Ectodermal cell (in vitro differentiated cells): ENCODE data around the gene IP6K3.

Experiments used
- H3K27ac ChIP-seq: 2 replicates; pipeline ENCODE4 v1.7.0; 2013; ENCODE audit warnings: mild to moderate bottlenecking, low read depth, low read length; ENCODE audit not compliant: insufficient read depth, poor library complexity, severe bottlenecking
- H3K27me3 ChIP-seq: 2 replicates; pipeline ENCODE4 v1.7.0; 2013; ENCODE audit warnings: mild to moderate bottlenecking, low read length; ENCODE audit not compliant: insufficient read depth, control insufficient read depth, poor library complexity, severe bottlenecking
- H3K36me3 ChIP-seq: one replicate; pipeline ENCODE4 v1.7.0; 2013; ENCODE audit warnings: low read length; ENCODE audit not compliant: control insufficient read depth, insufficient read depth
- H3K4me1 ChIP-seq: one replicate; pipeline ENCODE4 v1.7.0; 2013; ENCODE audit warnings: low read length; ENCODE audit not compliant: control insufficient read depth, insufficient read depth
- H3K4me3 ChIP-seq: 2 replicates; pipeline ENCODE4 v1.7.0; 2013; ENCODE audit warnings: low read depth, low read length, control low read depth; ENCODE audit not compliant: insufficient read depth
- H3K9me3 ChIP-seq: 2 replicates; pipeline ENCODE4 v1.7.0; 2013; ENCODE audit warnings: mild to moderate bottlenecking, low read length, moderate library complexity; ENCODE audit not compliant: control insufficient read depth
- WGBS, 2 experiments: methylation state at CpG; one replicate each; pipeline ENCODE4 v1.1.7; 2013; ENCODE audit warnings: missing lambda C conversion rate in 2 of 2; 5-methylcytosine and 5-hydroxymethylcytosine counted together

The IP6K3 gene

DNA sequence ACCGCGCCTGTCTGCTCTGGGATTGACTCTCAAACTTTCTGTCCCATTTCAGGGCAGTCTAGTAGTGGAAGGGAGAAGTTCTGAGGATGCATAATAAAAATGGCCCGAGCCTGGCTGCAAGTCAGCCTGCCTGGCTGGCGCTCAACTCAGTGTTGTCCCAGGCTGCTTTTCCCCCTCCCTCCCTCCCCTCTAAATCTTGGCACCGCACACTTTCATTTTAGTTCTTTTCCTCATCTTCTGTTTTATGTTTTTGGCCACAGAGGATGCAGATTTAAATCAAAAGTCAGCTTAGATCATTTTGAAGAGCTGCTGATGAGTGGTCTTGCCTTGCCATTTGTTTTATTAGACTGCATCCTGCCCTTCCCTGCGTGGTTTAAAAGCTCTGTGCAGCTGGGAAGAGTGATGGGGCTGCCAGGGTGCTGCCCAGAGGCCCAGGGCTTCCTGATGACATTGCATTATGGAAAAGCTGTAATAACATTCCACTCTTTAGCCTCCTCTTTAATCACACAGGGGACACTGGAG is 28.7 kb downstream of the IP6K3 start:
- Histone ChIP-seq H3K27me3 (no peaks in the 10 kb centered on the region), H3K27ac (no peak overlapping the region), H3K36me3 (no peaks in the 10 kb centered on the region), H3K4me3 (no peak overlapping the region), H3K4me1 (peaks cover 5% of the 10 kb centered on the region), H3K9me3 (no peaks in the 10 kb centered on the region)
- WGBS, 2 experiments, result 91 to 93% methylated on average over 6 of the region's 6 CpGs

DNA sequence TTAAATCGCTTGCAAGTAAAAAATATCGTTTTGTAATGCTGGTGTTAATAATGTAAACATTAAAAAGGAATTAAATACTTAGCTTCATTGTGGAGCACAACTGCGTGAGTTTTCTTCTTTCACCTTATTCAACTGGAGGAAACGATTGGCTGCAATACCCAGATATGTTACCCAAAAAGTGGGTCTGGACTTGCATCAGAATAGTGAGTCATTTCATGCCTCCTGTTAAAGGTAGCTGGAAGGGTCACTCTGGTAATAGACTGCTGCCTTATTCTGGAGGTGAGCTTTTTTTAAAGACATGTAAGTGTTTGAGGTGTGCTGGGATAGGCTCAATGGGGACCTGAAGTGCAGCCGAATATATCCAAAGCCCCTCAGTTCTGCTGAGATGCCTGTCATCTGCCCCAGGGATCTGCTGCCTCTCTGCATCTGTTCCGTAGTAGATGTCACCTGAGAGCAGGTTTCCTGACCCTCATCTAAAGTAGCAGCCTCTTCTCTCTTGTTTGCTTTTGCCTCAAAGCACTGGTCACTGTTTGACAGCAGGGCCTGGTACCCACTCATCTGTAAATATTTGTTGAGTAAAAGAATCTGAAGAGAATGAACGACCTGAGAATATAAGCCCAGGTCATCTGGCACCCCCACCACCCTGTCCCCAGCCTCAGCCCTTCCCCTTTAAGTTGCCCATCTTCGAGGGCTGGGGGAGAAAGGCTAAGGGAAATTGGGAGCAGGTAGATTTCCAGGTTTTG is 29.6 kb downstream of the IP6K3 start:
- H3K36me3 ChIP-seq, result no peaks in the 10 kb centered on the region
- H3K9me3 ChIP-seq, result no peaks in the 10 kb centered on the region
- H3K4me3 ChIP-seq, result no peak overlapping the region
- H3K27me3 ChIP-seq, result no peaks in the 10 kb centered on the region
- 88% methylated on average over 8 of the region's 8 CpGs for WGBS, 2 experiments
- H3K4me1 ChIP-seq, result peaks cover 5% of the 10 kb centered on the region
- H3K27ac ChIP-seq, result no peak overlapping the region

DNA sequence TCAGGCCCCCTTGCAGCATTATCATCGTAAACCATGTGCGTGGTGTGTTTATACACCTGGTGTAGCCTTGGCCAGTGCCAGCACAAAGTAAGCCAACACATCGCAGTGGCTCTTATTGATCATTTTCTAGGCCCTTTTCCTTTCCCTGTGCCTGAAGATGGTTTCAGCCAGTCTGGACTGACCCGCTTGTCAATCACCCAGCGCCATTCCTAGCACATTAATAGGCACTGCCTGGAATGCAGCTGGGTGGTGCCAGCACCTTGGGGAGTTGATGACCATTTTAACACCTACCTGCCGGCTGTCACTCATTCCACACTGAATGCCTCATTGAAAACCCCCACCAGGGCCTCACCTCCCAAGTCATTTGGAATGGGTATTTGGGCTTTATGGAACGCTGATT is 30.3 kb downstream of the IP6K3 start:
- no peaks in the 10 kb centered on the region for H3K27me3 ChIP-seq
- no peak overlapping the region for H3K27ac ChIP-seq
- 79 to 83% methylated on average over 7 of the region's 7 CpGs for WGBS, 2 experiments

DNA sequence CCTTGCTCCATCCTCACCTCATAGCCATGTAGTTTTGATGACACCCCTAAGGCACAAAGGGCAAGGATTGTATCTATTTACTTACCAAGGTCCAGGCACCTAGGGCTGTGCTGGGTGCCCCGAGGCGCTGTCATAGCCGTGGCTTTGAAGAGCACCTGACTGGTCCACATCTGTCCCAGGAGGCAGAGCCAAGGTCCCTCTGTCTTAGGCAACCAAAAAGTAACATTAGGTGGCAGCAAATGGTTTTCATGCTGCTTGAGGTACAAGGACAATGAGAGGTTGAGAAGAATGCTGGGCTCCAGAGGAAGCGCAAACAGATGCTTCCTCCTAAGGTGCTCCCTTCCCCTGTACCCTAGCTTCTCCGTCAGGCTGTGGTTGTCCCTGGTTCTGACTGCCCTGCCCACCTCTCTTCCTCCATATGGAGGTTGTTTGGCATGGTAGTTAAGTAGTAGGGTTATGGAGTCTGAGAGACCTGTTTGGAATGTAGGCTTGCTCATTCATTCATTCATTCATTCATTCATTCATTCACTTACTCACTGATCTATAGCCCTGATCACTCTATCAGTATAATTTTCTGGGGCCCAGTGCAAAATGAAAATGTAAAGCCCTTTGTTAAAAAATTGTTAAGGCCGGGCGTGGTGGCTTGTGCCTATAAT is 32.2 kb downstream of the IP6K3 start:
- H3K4me3 ChIP-seq, result no peak overlapping the region
- H3K27ac ChIP-seq, result no peak overlapping the region
- H3K4me1 ChIP-seq, result peaks cover 16% of the 10 kb centered on the region
- peaks cover 4% of the 10 kb centered on the region for H3K36me3 ChIP-seq
- H3K9me3 ChIP-seq, result no peaks in the 10 kb centered on the region
- WGBS, 2 experiments, result 94% methylated on average over 6 to 7 of the region's 7 CpGs
- no peaks in the 10 kb centered on the region for H3K27me3 ChIP-seq

More for the DNA sequence above, 30.3 kb downstream of the IP6K3 start:
- Histone ChIP-seq H3K36me3 (no peaks in the 10 kb centered on the region), H3K9me3 (no peaks in the 10 kb centered on the region), H3K4me3 (no peak overlapping the region), H3K4me1 (peaks cover 5% of the 10 kb centered on the region)

DNA sequence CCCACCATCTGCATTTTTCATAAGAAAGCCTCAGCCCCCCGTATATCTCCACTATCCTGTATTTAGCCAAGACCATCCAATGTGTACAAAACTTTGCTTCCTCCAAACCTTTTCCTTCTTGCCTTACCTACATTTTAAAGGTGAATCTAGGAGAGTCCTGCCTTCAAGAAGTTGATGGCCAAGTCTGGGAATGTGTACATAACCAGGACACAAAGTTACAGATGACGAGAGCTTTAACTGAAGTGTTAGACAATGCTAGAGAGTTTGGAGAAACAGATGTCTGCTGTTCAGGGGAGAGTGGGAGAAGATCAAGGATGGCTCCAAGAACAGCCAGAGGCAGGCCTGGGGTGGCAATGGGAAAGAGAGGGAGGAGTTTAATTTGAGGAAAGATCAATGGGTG is 32.9 kb downstream of the IP6K3 start:
- Histone ChIP-seq H3K27ac (no peak overlapping the region), H3K27me3 (no peaks in the 10 kb centered on the region), H3K9me3 (no peaks in the 10 kb centered on the region), H3K36me3 (peaks cover 9% of the 10 kb centered on the region), H3K4me1 (peaks cover 16% of the 10 kb centered on the region), H3K4me3 (no peak overlapping the region)
- WGBS, 2 experiments, result 65 to 71% methylated on average over 2 of the region's 2 CpGs

DNA sequence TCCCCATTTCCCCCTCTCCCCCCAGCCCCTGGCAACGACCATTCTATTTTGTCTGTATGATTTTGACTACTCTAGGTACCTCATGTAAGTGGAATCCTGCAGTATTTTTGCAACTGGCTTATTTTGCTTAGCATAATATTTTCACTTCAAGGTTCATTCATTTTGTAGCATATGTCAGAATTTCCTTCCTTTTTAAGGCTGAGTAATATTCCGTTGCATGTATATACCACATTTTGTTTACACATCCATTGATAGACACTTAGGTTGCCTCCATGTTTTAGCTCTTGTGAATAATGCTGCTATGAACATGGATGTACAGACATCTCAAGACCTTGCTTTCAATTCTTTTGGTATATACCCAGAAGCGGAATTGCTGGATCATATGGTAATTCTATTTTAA is 33.8 kb downstream of the IP6K3 start:
- Histone ChIP-seq H3K4me3 (no peak overlapping the region), H3K27me3 (no peaks in the 10 kb centered on the region), H3K36me3 (peaks cover 16% of the 10 kb centered on the region), H3K27ac (no peak overlapping the region), H3K9me3 (no peaks in the 10 kb centered on the region), H3K4me1 (peaks cover 16% of the 10 kb centered on the region)
- WGBS, 2 experiments, result 90 to 97% methylated on average over 3 of the region's 3 CpGs

DNA sequence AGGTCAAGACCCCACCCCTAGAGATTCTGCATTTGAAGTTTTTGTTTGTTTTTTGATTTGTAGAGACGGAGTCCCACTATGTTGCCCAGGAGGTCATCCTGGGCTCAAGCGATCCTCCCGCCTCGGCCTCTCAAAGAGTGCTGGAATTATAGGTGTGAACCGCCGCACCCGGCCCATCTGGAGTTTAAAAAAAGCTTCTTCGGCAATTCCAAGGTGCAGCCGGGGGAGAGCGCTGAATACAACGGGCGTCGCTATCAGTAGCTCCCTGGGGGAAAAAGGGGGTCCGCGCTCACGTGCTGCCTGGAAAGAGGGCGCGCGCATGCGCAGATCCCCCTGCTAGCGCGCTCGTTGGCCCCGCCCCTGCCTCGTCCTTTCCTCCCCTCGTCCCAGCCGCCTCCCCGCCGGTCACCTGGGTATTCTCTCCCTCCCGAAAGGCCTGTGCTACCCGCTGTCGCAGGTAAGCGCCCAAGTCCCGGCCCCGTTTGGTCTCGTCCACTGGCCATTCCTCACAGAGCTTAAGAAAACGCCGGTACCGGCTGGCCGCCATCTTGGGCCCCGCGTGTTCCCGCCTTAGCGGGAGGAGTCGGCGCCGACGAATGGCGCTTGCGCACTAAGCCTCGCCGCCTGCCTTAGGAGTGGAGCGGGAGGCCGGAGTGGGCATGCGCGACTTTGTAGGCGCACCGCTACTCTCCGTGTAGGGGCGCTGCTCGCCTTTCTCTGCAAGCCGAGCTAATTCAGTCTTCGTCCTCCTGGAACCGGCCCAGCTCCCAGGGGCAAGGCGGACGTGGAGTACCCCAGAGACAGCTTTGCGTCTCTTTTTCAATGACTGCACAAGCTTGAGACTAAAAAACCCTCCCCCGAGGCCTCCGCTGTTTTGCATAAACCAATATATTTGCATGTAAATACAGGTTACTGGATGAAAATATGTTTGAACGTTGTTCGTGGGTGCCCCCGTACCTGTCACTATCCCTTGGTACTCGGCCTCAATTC is 35.3 kb downstream of the IP6K3 start, which contains the start of gene UQCC2:
UQCC2 (minus strand) TSS at position 561 of the 990 bp plus-strand sequence; CDS start at position 547, 14 bp downstream.
- Histone ChIP-seq H3K4me3 (peak within 1 kb of the TSS; percentile 92), H3K4me1 (peaks cover 13% of the 10 kb centered on the region), H3K36me3 (peaks cover 16% of the 10 kb centered on the region), H3K9me3 (no peaks in the 10 kb centered on the region), H3K27me3 (no peaks in the 10 kb centered on the region), H3K27ac (peak within 1 kb of the TSS; percentile 90)
- WGBS, 2 experiments, result 9 to 10% methylated on average over 73 of the region's 73 CpGs

DNA sequence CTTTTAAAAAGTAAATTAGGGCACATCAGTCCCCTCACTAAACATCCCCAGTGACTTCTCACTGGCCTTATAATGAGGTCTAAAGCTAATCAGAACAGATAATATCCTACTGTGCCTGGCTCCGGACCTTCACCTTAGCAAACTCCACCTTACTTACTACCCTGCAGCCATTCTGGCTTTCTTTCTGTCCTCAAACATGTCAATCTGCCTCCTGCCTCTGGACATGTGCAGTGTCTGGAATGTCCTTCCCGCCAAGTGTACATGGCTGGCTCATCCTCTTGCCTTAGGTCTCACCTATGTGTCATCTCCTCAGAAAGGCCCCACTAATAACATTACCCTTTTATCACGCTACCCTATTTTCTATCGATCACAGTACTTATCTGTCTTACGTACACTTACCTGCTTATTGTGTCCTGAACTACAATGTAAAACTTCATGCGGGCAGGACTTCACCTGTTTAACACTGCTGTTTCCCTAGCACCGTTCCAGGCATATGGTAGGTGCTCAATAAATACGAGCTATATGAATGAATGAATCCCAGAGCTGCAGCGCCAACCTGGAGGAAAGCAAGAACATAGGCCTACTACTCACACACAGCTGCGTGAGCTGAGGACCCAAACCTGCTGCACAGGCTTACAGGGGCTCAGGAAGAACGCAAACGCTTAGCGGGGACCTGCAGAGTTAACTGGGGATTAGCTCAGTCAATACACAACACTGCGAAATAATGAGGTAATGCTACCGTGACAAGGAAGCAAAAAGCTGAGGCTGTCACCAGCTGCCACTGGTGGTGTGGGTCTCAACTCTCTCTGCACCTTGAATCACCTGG is 36.2 kb downstream of the IP6K3 start:
- H3K4me1 ChIP-seq, result peaks cover 11% of the 10 kb centered on the region
- H3K4me3 ChIP-seq, result peak overlapping the region; percentile 92
- no peaks in the 10 kb centered on the region for H3K9me3 ChIP-seq
- no peak overlapping the region for H3K27ac ChIP-seq
- no peaks in the 10 kb centered on the region for H3K27me3 ChIP-seq
- H3K36me3 ChIP-seq, result peaks cover 16% of the 10 kb centered on the region
- WGBS, 2 experiments, result 87 to 91% methylated on average over 15 of the region's 15 CpGs

DNA sequence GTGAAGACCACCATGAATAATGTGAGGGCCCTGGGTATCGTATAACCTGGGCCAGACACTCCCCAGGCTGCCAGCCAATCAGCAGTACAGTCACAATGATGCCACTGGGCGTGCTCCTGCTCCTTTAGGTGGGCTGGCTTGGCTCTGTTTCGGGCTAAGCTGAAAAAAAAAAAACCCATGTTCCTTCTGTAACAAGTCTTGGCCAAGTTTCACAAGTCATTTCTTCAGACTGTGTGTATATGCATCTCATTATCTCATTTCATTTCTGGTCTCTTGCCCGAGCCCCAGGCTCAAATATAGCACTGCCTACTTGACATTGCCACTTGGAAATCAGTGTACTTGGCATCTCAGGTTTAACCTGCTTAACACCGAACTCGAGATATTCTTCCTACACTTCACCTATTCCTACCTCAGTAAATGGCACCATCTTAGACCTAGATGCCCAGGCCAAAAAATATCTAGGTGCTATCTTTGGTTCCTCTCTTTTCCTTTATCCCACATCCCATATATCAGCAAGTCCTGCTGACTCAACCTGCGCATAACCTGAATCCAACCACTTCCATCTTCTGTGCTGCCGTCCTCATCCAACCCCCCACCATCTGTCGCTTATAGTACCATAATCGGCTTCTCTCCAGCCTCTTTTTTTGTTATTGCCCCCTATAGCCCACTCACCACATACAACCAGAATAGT is 37.0 kb downstream of the IP6K3 start:
- peaks cover 16% of the 10 kb centered on the region for H3K36me3 ChIP-seq
- H3K4me1 ChIP-seq, result peaks cover 11% of the 10 kb centered on the region
- H3K27ac ChIP-seq, result no peak overlapping the region
- no peak overlapping the region for H3K4me3 ChIP-seq
- no peaks in the 10 kb centered on the region for H3K27me3 ChIP-seq
- WGBS, 2 experiments, result 92 to 95% methylated on average over 10 of the region's 10 CpGs
- no peaks in the 10 kb centered on the region for H3K9me3 ChIP-seq
